ENCODE data around the gene SMIM21.

- TF ChIP-seq POLR2A (IDR thresholded peaks at IDR 0.05) (no peak), CTCF (IDR thresholded peaks at IDR 0.05) (no peak)
Observed at GRCh38 chr18:75408554-75409506, 18.7 kb downstream of the SMIM21 start.
